ENCODE data around the gene TAF9.
"Not testable (repeated sequence)": the region's sequence is repeated elsewhere in the genome, so short reads cannot be mapped to it uniquely, and the experiment has no call there.

TAF9 gene, protein sequence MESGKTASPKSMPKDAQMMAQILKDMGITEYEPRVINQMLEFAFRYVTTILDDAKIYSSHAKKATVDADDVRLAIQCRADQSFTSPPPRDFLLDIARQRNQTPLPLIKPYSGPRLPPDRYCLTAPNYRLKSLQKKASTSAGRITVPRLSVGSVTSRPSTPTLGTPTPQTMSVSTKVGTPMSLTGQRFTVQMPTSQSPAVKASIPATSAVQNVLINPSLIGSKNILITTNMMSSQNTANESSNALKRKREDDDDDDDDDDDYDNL

DNA sequence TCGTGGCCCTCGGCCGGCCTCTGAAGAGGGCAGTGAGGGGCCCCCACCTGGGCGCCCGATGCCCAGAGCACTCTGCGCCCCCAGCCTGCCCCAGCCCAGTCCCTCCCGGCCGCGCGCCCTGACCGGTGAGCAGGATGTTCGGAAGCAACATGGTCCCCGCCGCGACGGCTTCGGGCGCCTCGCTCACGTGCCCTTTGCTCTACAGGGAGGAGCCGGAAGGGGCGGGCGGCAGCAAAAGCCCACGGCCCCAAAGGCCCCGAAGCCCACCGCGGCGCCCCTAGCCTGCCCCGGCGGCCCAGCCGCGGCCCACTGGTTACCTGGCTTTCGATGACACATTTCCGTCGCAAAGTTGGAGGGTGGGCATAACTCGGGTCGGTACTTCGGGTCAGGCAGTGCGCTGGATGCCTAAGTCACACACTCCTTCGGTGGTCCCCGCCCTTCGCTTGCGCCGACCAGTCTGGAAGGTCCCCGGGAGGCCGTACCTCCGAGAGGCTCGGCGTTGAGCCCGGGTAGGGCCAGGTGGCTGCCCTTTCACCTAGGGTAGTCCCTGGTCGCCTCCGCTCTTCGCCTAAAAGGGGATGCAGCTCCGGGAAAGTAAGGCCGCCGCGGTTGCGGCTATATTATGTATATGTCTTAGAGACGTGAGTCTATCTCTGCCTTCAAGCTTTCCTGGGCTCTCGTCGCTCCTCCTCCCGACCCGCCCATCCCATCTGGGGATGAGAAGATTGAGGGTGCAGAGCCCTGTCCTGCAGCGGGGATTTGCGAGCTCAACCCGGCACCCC lies at the start of gene TAF9, which contains the start of the genes AK6 and RAD17:
TAF9 (minus strand) TSS at position 181 of the 782 bp plus-strand sequence. CDS start 3,783 bp downstream, outside the sequence.
AK6 (minus strand) TSS at position 181 of the 782 bp plus-strand sequence; CDS start at position 151, 30 bp downstream.
RAD17 (plus strand) TSS at position 479 of the 782 bp plus-strand sequence. CDS start 2,391 bp downstream, outside the sequence.
- peak; percentile 89 for DNase-seq (ENCODE audit: low spot score)

- no peak for DNase-seq (ENCODE audit: low spot score)
Measured at GRCh38 chr5:69418554-69418953, 49.2 kb upstream of the TAF9 start.

DNA sequence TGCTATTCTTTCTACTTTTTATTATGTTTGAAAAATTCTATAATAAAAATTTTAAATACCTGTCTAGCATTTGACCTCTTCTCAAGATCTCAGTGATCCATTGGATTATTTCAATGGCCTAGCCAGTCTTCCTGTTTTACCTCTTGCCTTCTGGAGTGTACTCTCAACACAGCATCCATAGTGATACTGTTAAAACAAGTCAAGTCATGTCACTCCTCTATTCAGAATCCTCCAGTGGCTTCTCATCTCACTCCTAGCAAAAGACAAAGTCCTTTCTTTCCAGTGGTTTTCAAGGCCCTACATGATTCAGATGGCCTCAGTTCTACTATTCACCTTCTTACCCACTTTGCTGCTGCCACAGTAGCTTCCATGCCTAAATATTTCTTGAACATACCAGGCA lies 47.4 kb upstream of the TAF9 start:
- no peak for DNase-seq (ENCODE audit: low spot score)

DNA sequence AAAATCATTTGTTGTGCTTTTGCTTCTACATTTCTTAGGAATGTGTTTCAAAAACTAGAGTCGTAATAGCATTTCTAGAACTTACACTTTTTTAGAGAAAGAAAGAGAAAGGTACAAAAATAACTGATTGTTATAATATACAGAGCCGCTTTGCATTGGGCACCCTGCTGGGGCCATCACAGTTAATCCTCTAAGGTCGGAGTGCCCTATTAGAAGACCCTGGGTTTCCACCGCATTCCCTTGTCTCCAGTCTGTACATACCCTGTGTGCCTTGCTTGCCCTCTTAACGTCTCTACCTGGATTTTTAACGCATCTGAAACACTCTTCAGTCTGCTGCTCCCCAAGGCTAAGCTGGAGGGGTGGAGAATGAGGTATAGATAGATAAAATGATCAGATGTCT lies 46.9 kb upstream of the TAF9 start:
- no peak for DNase-seq (ENCODE audit: low spot score)

- DNase-seq (ENCODE audit: low spot score): no peak
Measured at GRCh38 chr5:69415584-69415958, 46.3 kb upstream of the TAF9 start.

- peak; percentile 41 for DNase-seq (ENCODE audit: low spot score)
Measured at GRCh38 chr5:69414885-69415583, 45.7 kb upstream of the TAF9 start, which contains the start of gene MARVELD2. Gene MARVELD2 (plus strand): TSS chr5:69415116. CDS start chr5:69419386, 4,270 bp downstream.

- DNase-seq (ENCODE audit: low spot score): no peak
Measured at GRCh38 chr5:69404659-69405330, 35.5 kb upstream of the TAF9 start.

GRCh38 chr5:69378376-69378775 lies 9.1 kb upstream of the TAF9 start:
- no peak for DNase-seq (ENCODE audit: low spot score)

DNA sequence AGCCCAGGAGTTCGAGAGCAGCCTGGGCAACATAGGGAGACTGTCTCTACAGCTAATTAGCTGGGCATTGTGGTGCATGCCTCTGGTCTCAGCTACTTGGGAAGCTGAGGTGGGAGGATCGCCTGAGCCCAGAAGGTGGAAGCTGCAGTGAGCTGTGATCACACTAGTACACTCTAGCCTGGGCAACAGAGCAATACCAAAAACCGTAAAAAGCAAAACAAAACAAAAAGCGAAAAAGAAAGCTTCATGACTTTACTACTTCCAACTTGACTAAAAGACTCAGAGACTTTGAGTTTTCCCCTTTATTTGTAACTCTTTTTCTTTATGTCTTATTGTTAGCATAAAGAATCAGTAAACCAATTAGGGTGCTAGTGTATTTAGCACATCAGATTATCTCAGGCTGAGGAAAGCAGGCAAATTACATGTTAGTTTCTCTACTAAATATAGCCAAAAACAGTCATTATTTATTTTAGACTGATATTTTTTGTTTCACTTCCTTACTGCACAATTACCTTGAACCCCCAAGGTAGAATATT lies 5.7 kb upstream of the TAF9 start:
- DNase-seq (ENCODE audit: low spot score): no peak

DNA sequence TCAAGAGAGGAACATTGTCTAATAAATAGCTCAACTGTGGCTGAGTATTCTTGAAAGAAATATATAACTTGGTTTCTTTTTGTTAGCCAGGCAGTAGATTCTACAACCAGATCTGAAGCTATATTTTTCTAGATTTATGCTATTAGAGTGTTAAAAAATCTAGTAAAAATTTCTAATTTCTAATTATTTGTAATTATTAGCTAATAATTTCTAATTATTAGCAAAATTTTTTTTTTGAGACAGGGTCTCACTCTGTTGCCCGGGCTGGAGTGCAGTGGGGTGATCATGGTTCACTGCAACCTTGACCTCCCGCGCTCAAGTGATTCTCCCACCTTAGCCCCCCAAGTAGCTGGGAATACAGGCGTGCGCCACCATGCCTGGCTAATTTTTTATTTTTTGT lies 3.1 kb upstream of the TAF9 start:
- DNase-seq (ENCODE audit: low spot score): no peak

DNA sequence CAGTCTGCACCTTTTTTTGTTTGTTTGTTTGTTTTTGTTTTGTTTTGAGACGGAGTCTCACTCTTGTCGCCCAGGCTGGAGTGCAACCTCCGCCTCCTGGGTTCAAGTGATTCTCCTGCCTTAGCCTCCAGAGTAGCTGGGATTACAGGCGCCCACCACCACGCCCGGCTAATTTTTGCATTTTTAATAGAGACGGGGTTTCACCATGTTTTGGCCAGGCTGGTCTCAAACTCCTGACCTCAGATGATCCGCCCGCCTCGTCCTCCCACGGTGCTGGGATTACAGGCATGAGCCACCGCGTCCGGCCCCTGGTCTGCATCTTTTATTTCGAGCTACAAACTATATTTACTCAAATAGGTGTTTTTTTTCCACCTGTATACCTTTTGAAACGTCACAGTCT lies 1.0 kb upstream of the TAF9 start:
- DNase-seq (ENCODE audit: low spot score): not testable (repeated sequence)

- DNase-seq (ENCODE audit: low spot score): peak; percentile 25
Measured at GRCh38 chr5:69368458-69369339, 621 bp downstream of the TAF9 start.

- DNase-seq (ENCODE audit: low spot score): no peak
Measured at GRCh38 chr5:69367697-69368279, 1.5 kb downstream of the TAF9 start.

GRCh38 chr5:69364850-69365249 lies 4.5 kb downstream of the TAF9 start:
- no peak for DNase-seq (ENCODE audit: low spot score)

GRCh38 chr5:69364414-69364813 lies 4.9 kb downstream of the TAF9 start:
- peak; percentile 35 for DNase-seq (ENCODE audit: low spot score)

DNA sequence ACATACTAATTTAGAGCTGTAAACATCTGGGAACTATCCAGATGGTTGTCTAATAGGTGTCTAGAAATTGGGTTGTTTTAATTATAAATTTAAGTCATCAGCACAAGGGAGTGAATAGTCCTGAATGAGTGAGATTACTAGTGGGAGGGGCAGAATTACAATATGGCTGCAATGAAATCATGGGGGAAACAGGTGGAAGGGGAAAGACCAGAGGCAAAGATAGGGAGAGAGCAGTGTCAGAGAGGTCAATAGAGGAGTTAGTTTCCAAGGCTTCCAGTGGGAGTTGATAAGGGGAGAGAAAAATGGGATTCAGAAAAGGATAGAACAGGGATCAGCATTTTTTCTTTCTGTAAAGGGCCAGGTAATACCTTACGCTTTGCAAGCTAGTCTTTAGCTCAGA lies 8.9 kb downstream of the TAF9 start:
- DNase-seq (ENCODE audit: low spot score): no peak

DNA sequence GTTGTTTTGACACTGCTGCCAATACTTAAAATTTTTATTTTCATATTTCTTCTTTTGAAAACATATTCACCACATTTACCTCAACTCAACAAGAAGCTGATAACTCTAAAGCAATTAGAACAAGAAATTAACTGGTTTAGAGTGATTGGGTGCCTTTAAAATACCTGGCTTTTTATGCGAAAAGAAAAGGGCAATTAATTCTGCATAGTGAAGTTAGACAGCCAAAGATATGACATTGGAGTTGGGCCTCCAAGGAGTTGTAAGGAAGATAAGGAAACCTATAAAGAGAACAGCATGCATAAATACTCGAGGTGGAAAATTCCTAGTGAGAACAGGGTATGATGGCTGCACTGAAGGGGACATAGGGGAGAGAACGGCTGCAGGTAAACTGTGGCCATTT lies 9.6 kb downstream of the TAF9 start:
- DNase-seq (ENCODE audit: low spot score): no peak

DNA sequence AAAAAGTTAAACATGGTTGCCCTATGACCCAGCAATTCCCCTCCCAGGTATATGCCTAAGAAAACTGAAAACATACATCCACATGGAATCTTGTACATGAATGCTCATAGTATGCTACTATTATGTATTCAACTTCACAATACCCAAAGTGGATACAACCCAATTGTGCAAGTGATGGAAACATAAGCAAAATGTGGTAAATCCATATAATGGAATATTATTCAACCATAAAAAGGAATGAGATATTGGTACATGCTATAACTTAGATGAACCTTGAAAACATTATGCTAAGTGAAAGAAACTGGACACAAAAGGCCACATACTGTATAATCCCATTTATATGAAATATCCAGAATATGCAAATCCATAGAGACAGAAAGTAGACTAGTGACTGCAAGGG lies 18.7 kb downstream of the TAF9 start:
- no peak for DNase-seq (ENCODE audit: low spot score)

DNA sequence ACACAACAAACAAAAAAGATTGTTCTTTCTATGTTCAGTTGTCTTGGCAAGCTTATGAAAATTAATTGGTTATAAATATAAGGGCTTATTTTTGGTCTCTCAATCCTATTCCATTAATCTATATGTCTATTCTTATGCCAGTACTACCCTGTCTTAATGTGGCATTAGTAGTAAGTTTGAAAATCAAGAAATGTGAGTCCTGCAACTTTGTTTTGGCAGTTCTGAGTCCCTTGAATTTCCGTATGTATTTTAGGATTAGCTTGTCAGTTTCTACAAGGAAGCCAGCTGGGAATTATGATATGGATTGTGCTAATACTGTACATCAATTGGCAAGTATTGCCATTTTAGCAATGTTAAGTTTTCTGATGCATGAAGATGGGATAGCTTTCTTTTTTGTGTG lies 26.2 kb downstream of the TAF9 start:
- no peak for DNase-seq (ENCODE audit: low spot score)

- no peak for DNase-seq (ENCODE audit: low spot score)
Measured at GRCh38 chr5:69341520-69342161, 27.7 kb downstream of the TAF9 start.
